ENCODE data around the gene OMP.

Gene OMP

GRCh38 chr11:77083566-77084245 is 18.9 kb upstream of the OMP start:
- TF ChIP-seq NFIC (IDR thresholded peaks at IDR 0.05) (no peak), USF1 (IDR thresholded peaks at IDR 0.05) (no peak), FOXM1 (IDR thresholded peaks at IDR 0.05; ENCODE audit: borderline replicate concordance, low read depth) (no peak), TAF1 (IDR thresholded peaks at IDR 0.05; ENCODE audit: low read depth) (no peak), TCF12 (IDR thresholded peaks at IDR 0.05; ENCODE audit: low read depth) (no peak)

GRCh38 chr11:77084581-77085191 is 18.0 kb upstream of the OMP start:
- TF ChIP-seq CEBPB (IDR thresholded peaks at IDR 0.05) (no peak), EP300 (IDR thresholded peaks at IDR 0.05; ENCODE audit: borderline replicate concordance) (no peak), REST (IDR thresholded peaks at IDR 0.05; ENCODE audit: low read depth) (no peak)

GRCh38 chr11:77085652-77086051 is 17.0 kb upstream of the OMP start:
- no peak for TF ChIP-seq TCF12 (IDR thresholded peaks at IDR 0.05; ENCODE audit: low read depth)
- TF ChIP-seq RAD21 (IDR thresholded peaks at IDR 0.05; ENCODE audit: low read depth): no peak
- TF ChIP-seq REST (IDR thresholded peaks at IDR 0.05; ENCODE audit: low read depth): no peak
- no peak for TF ChIP-seq MAX (IDR thresholded peaks at IDR 0.05)
- no peak for TF ChIP-seq ZBTB7A (IDR thresholded peaks at IDR 0.05; ENCODE audit: low read depth)

- TF ChIP-seq EGR1 (IDR thresholded peaks at IDR 0.05): no peak
- TF ChIP-seq TAF1 (IDR thresholded peaks at IDR 0.05; ENCODE audit: low read depth): no peak
- TF ChIP-seq RAD21 (IDR thresholded peaks at IDR 0.05; ENCODE audit: low read depth): no peak
Measured at GRCh38 chr11:77086521-77087472, 15.8 kb upstream of the OMP start.

- no peak for TF ChIP-seq YY1 (IDR thresholded peaks at IDR 0.05; ENCODE audit: low read depth)
- TF ChIP-seq FOXM1 (IDR thresholded peaks at IDR 0.05; ENCODE audit: borderline replicate concordance, low read depth): no peak
- TF ChIP-seq CREB1 (IDR thresholded peaks at IDR 0.05; ENCODE audit: low read depth): no peak
- TF ChIP-seq MAX (IDR thresholded peaks at IDR 0.05): no peak
- no peak for TF ChIP-seq EGR1 (IDR thresholded peaks at IDR 0.05)
- no peak for TF ChIP-seq CEBPB (IDR thresholded peaks at IDR 0.05)
- no peak for TF ChIP-seq TCF12 (IDR thresholded peaks at IDR 0.05; ENCODE audit: low read depth)
- TF ChIP-seq ZBTB7A (IDR thresholded peaks at IDR 0.05; ENCODE audit: low read depth): no peak
- TF ChIP-seq EP300 (IDR thresholded peaks at IDR 0.05; ENCODE audit: borderline replicate concordance): no peak
- no peak for TF ChIP-seq RAD21 (IDR thresholded peaks at IDR 0.05; ENCODE audit: low read depth)
- no peak for TF ChIP-seq NFIC (IDR thresholded peaks at IDR 0.05)
- TF ChIP-seq USF1 (IDR thresholded peaks at IDR 0.05): no peak
- TF ChIP-seq REST (IDR thresholded peaks at IDR 0.05; ENCODE audit: low read depth): no peak
- no peak for TF ChIP-seq TEAD4 (IDR thresholded peaks at IDR 0.05)
- TF ChIP-seq TAF1 (IDR thresholded peaks at IDR 0.05; ENCODE audit: low read depth): no peak
Measured at GRCh38 chr11:77087723-77088225, 14.9 kb upstream of the OMP start.

All from Ishikawa (cell line).